Glutamatergic neuron (in vitro differentiated cells): ENCODE data around the gene NAPEPLD. TPM values are rescaled to one million over a fixed set of nuclear protein-coding genes. Genes with fewer than 3 reads are reported as not detected.

Experiments used
- DNase-seq: peaks from one replicate; pipeline ENCODE4 v3.0.0; 2022
- H3K27ac Mint-ChIP-seq: one replicate; pipeline ENCODE4 v1.8.0; 2020; ENCODE audit warnings: mild to moderate bottlenecking, mixed read lengths, inconsistent platforms; ENCODE audit not compliant: unreplicated experiment
- H3K27me3 Mint-ChIP-seq: one replicate; pipeline ENCODE4 v1.8.0; 2020; ENCODE audit warnings: mild to moderate bottlenecking, moderate library complexity, mixed read lengths, inconsistent platforms; ENCODE audit not compliant: unreplicated experiment
- H3K36me3 Mint-ChIP-seq: one replicate; pipeline ENCODE4 v1.8.0; 2020; ENCODE audit warnings: mild to moderate bottlenecking, mixed read lengths, inconsistent platforms; ENCODE audit not compliant: unreplicated experiment
- H3K4me1 Mint-ChIP-seq: one replicate; pipeline ENCODE4 v1.8.0; 2020; ENCODE audit warnings: mild to moderate bottlenecking, low read depth, mixed read lengths, inconsistent platforms; ENCODE audit not compliant: unreplicated experiment
- H3K4me3 Mint-ChIP-seq: one replicate; pipeline ENCODE4 v1.8.0; 2020; ENCODE audit warnings: mild to moderate bottlenecking, mixed read lengths, inconsistent platforms; ENCODE audit not compliant: unreplicated experiment
- H3K9me3 Mint-ChIP-seq: one replicate; pipeline ENCODE4 v1.8.0; 2020; ENCODE audit warnings: mild to moderate bottlenecking, moderate library complexity, mixed read lengths, inconsistent platforms; ENCODE audit not compliant: unreplicated experiment
- CTCF ChIP-seq: fragments of 200-600 bp; sonication (generic); IDR thresholded peaks from one replicate; pipeline ENCODE4 v1.5.0; 2021; ENCODE audit not compliant: partially characterized antibody, unreplicated experiment
- total RNA-seq: library from RNA; stranded (reverse); fragmentation: NEBNext Ultra II Directional; extraction: Animal tissue kit (Norgen Biotek cat#: 25700); gene quantifications from one replicate; pipeline ENCODE4 v1.2.1, GENCODE V29; 2021; ENCODE audit not compliant: unreplicated experiment

NAPEPLD gene
- total RNA-seq, 1 donor from 2014 or later = 6.5 TPM

- Mint-ChIP-seq H3K9me3 (peaks cover 2% of the 10 kb centered on the region), H3K27ac (no peak overlapping the region), H3K36me3 (no peaks in the 10 kb centered on the region), H3K4me1 (peaks cover 2% of the 10 kb centered on the region), H3K4me3 (no peak overlapping the region), H3K27me3 (no peaks in the 10 kb centered on the region)
- no peak for DNase-seq
- no peak for TF ChIP-seq CTCF
These were observed 28.5 kb downstream of the NAPEPLD start for GRCh38 chr7:103120362-103120761.

DNA sequence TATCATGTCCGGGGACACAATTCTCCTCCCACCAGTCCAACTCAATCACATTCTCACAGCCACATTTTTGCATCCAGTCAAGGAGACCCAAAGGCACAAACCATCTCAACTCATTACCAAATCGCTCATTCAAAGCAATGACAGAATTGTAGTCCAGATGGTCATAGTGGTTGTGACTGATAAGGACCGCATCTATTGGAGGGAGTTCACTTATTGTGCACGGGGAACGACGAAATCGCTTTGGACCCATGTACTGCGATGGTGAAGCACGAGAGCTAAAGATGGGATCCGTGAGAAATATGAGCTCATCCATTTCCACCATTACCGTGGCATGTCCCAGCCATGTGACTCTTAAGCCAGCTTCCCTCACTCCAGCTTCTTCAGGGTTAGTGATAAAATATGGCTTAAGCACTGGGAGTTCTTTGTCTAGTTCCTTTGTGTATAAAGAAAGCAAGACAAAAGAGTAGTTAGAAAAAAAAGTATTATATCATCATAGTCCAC lies 29.1 kb downstream of the NAPEPLD start:
- Mint-ChIP-seq H3K27ac (no peak overlapping the region), H3K4me3 (no peak overlapping the region), H3K4me1 (peaks cover 2% of the 10 kb centered on the region), H3K36me3 (no peaks in the 10 kb centered on the region), H3K9me3 (peaks cover 2% of the 10 kb centered on the region), H3K27me3 (no peaks in the 10 kb centered on the region)
- no peak for DNase-seq
- TF ChIP-seq CTCF = no peak

DNA sequence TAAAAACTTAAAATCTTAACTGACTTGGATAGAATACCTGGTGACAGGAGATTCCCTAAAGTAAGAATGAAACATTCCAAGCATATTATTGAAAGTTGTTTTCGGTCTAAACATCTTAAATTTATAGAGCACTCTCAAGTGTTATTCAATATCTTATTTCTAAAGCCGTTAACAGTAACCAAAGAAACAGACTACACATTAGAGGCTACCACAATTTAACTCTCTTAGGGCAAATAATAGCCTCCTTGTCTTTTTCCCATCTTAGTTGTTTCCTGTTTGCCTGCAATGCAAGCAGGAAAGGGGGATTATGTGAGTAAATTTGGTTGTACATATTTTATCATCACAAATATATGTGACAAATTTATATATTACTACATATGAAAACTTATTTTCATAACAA lies 31.4 kb downstream of the NAPEPLD start:
- DNase-seq = no peak
- no peak for TF ChIP-seq CTCF
- H3K36me3 Mint-ChIP-seq = no peaks in the 10 kb centered on the region
- H3K27ac Mint-ChIP-seq = no peak overlapping the region
- no peak overlapping the region for H3K4me3 Mint-ChIP-seq
- H3K9me3 Mint-ChIP-seq = peaks cover 2% of the 10 kb centered on the region
- H3K4me1 Mint-ChIP-seq = peaks cover 2% of the 10 kb centered on the region
- H3K27me3 Mint-ChIP-seq = peaks cover 2% of the 10 kb centered on the region

DNA sequence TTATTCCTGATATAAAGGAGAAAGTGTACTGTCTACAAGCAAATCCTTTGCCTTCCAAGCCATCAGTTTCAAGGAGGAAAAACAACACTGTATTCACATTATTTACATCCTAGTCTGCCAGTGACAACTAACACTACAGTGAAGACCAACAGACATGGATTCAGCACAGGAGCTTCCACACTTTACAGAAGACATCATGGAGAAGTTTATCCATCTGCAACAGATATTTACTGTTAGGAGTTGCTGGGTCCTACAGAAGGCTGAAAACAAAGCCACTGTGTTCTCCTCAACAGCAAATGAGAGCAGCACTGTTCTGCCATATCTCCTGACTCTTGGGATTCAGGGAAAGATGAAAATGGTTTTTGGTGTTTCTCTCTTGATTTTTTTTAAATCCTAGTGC lies 31.9 kb downstream of the NAPEPLD start:
- no peaks in the 10 kb centered on the region for H3K36me3 Mint-ChIP-seq
- H3K27me3 Mint-ChIP-seq = peaks cover 2% of the 10 kb centered on the region
- peaks cover 2% of the 10 kb centered on the region for H3K9me3 Mint-ChIP-seq
- no peak for TF ChIP-seq CTCF
- DNase-seq = no peak
- peaks cover 2% of the 10 kb centered on the region for H3K4me1 Mint-ChIP-seq
- H3K4me3 Mint-ChIP-seq = no peak overlapping the region
- no peak overlapping the region for H3K27ac Mint-ChIP-seq

- H3K4me1 Mint-ChIP-seq = peaks cover 2% of the 10 kb centered on the region
- no peak overlapping the region for H3K27ac Mint-ChIP-seq
- no peaks in the 10 kb centered on the region for H3K36me3 Mint-ChIP-seq
- no peak overlapping the region for H3K4me3 Mint-ChIP-seq
- no peak for DNase-seq
- H3K27me3 Mint-ChIP-seq = peaks cover 2% of the 10 kb centered on the region
- no peaks in the 10 kb centered on the region for H3K9me3 Mint-ChIP-seq
- no peak for TF ChIP-seq CTCF
These were observed 32.4 kb downstream of the NAPEPLD start for GRCh38 chr7:103116511-103116910.
